ENCODE data around the gene SIX5. TPM values are rescaled to one million over a fixed set of nuclear protein-coding genes. Genes with fewer than 3 reads are reported as not detected.
A peak's percentile ranks its signal among the peaks of the same experiment; 100 is the strongest.

Gene SIX5
- total RNA-seq, 1 experiment from 2014 or later, result 38.7 TPM

- ChIA-PET CTCF (interaction anchor here (0.8 kb wide), 1 partner anchor 26 kb away, joined by 3 read pairs; no protein-coding TSS in a partner anchor), POLR2A (no interaction called here)
- in situ Hi-C loops (cut with HindIII; ENCODE audit: low pct_unique_long_range_greater_than_20kb, low sequenced_read_pairs) (no loop called here), intact Hi-C loops (cut with micrococcal nuclease; ENCODE audit: unreplicated experiment) (no loop called here)
- TSS peak; percentile 26 for BruUV-seq (replicated peaks)
- H3K27ac ChIP-seq (ENCODE audit: low read length), result no peak overlapping the region
- ATAC-seq (no peak), DNase-seq (ENCODE audit: low read depth, low spot score) (no peak)
- H3K27me3 ChIP-seq (ENCODE audit: control insufficient read depth, insufficient read depth, low read length), result no peaks in the 10 kb centered on the region
- no peak overlapping the region for H3K4me3 ChIP-seq (ENCODE audit: low read depth in 2 of 2, low read length in 2 of 2)
- H3K36me3 ChIP-seq (ENCODE audit: control insufficient read depth, insufficient read depth, low read length), result no peaks in the 10 kb centered on the region; the same call in 1 of the 2 replicates
- no peaks in the 10 kb centered on the region for H3K9me3 ChIP-seq (ENCODE audit: control insufficient read depth, insufficient read depth, low read depth, low read length)
- peaks cover 19% of the 10 kb centered on the region for H3K4me1 ChIP-seq (ENCODE audit: control insufficient read depth, insufficient read depth, low read length)
- TF ChIP-seq SIN3A (IDR thresholded peaks at IDR 0.05; ENCODE audit: borderline replicate concordance, insufficient read depth, low read depth, low read length) (no peak), REST (IDR thresholded peaks at IDR 0.05; ENCODE audit: insufficient read depth in 1 of 2, low read depth in 2 of 2, low read length in 1 of 2) (no peak), CTCF (IDR thresholded peaks at IDR 0.05) (no peak), TCF7L2 (IDR thresholded peaks at IDR 0.05; ENCODE audit: low read depth, low read length) (no peak), POLR2AphosphoS5 (IDR thresholded peaks at IDR 0.05; ENCODE audit: low read depth, low read length) (no peak)
Observed at GRCh38 chr19:45773384-45773783, 4.3 kb upstream of the SIX5 start.

GRCh38 chr19:45772912-45773311, 3.9 kb upstream of the SIX5 start:
- H3K27me3 ChIP-seq (ENCODE audit: control insufficient read depth, insufficient read depth, low read length), result no peaks in the 10 kb centered on the region
- no peak for DNase-seq (ENCODE audit: low read depth, low spot score)
- ChIA-PET POLR2A (no interaction called here), CTCF (no interaction called here)
- no peaks in the 10 kb centered on the region for H3K9me3 ChIP-seq (ENCODE audit: control insufficient read depth, insufficient read depth, low read depth, low read length)
- BruUV-seq (replicated peaks), result no TSS peak
- 0 out of 2 replicates have a peak overlapping the region, but pooled peaks have one; percentile 54 for H3K27ac ChIP-seq (ENCODE audit: low read length)
- H3K36me3 ChIP-seq (ENCODE audit: control insufficient read depth, insufficient read depth, low read length), result no peaks in the 10 kb centered on the region; the same call in 1 of the 2 replicates
- intact Hi-C loops (cut with micrococcal nuclease; ENCODE audit: unreplicated experiment), result no loop called here
- no peak for ATAC-seq
- in situ Hi-C loops (cut with HindIII; ENCODE audit: low pct_unique_long_range_greater_than_20kb, low sequenced_read_pairs), result no loop called here
- no peak overlapping the region for H3K4me3 ChIP-seq (ENCODE audit: low read depth in 2 of 2, low read length in 2 of 2)
- H3K4me1 ChIP-seq (ENCODE audit: control insufficient read depth, insufficient read depth, low read length), result peaks cover 19% of the 10 kb centered on the region
- TF ChIP-seq TCF7L2 (IDR thresholded peaks at IDR 0.05; ENCODE audit: low read depth, low read length) (no peak), POLR2AphosphoS5 (IDR thresholded peaks at IDR 0.05; ENCODE audit: low read depth, low read length) (peak; percentile 25; the same call in 1 of the 2 replicates)

- CTCF ChIA-PET, result no interaction called here
Observed at GRCh38 chr19:45772130-45772840, 3.2 kb upstream of the SIX5 start.

More at GRCh38 chr19:45772130-45772840, 3.2 kb upstream of the SIX5 start:
- BruUV-seq (replicated peaks), result no TSS peak
- Histone ChIP-seq H3K27ac (ENCODE audit: low read length) (peak overlapping the region; percentile 54; the same call in 1 of the 2 replicates), H3K9me3 (ENCODE audit: control insufficient read depth, insufficient read depth, low read depth, low read length) (no peaks in the 10 kb centered on the region), H3K36me3 (ENCODE audit: control insufficient read depth, insufficient read depth, low read length) (no peaks in the 10 kb centered on the region; the same call in 1 of the 2 replicates), H3K4me1 (ENCODE audit: control insufficient read depth, insufficient read depth, low read length) (peaks cover 19% of the 10 kb centered on the region), H3K27me3 (ENCODE audit: control insufficient read depth, insufficient read depth, low read length) (no peaks in the 10 kb centered on the region), H3K4me3 (ENCODE audit: low read depth in 2 of 2, low read length in 2 of 2) (no peak overlapping the region)
- intact Hi-C loops (cut with micrococcal nuclease; ENCODE audit: unreplicated experiment), result no loop called here
- in situ Hi-C loops (cut with HindIII; ENCODE audit: low pct_unique_long_range_greater_than_20kb, low sequenced_read_pairs), result no loop called here
- no peak for TF ChIP-seq SIN3A (IDR thresholded peaks at IDR 0.05; ENCODE audit: borderline replicate concordance, insufficient read depth, low read depth, low read length)
- TF ChIP-seq POLR2AphosphoS5 (IDR thresholded peaks at IDR 0.05; ENCODE audit: low read depth, low read length), result no peak
- no peak for TF ChIP-seq CTCF (IDR thresholded peaks at IDR 0.05)
- no peak for TF ChIP-seq REST (IDR thresholded peaks at IDR 0.05; ENCODE audit: insufficient read depth in 1 of 2, low read depth in 2 of 2, low read length in 1 of 2)
- TF ChIP-seq TCF7L2 (IDR thresholded peaks at IDR 0.05; ENCODE audit: low read depth, low read length), result no peak
- DNase-seq (ENCODE audit: low read depth, low spot score) (no peak), ATAC-seq (no peak)
- POLR2A ChIA-PET, result no interaction called here
